HepG2 (cell line): ENCODE results near the gene TEDC1. TPM values are rescaled to one million over a fixed set of nuclear protein-coding genes. Genes with fewer than 3 reads are reported as not detected.

Experiments used
- CBX2 ChIP-seq, 2 experiments: fragments of 200-600 bp in 1 of 2; sonication (generic); formaldehyde crosslinking in 1 of 2; IDR thresholded peaks; 2 replicates each; pipeline versions ENCODE4 v1.7.0 to v1.8.1; 2018 to 2022; ENCODE audit warnings: low read depth in 2 of 2, low read length in 1 of 2, mild to moderate bottlenecking in 1 of 2, missing genetic modification reagents in 1 of 2
- DNMT1 ChIP-seq: sonication (generic); formaldehyde crosslinking; IDR thresholded peaks from 2 replicates; pipeline ENCODE4 v1.5.1; 2020; ENCODE audit warnings: mild to moderate bottlenecking, missing genetic modification reagents
- ESRRA ChIP-seq: sonication (generic); formaldehyde crosslinking; IDR thresholded peaks from 2 replicates; pipeline ENCODE4 v1.5.1; 2020; ENCODE audit warnings: mild to moderate bottlenecking, low read depth, missing genetic modification reagents
- ISX ChIP-seq: sonication (generic); formaldehyde crosslinking; conservative IDR thresholded peaks from 2 replicates; pipeline ENCODE4 v1.5.0; 2020; ENCODE audit warnings: missing genetic modification reagents
- KLF12 ChIP-seq: sonication (generic); formaldehyde crosslinking; IDR thresholded peaks from 2 replicates; pipeline ENCODE4 v1.4.0; 2020; ENCODE audit warnings: missing genetic modification reagents, borderline replicate concordance
- LCORL ChIP-seq, 2 experiments: fragments of 450-650 bp in 1 of 2; sonication (generic) in 1 of 2; formaldehyde crosslinking in 1 of 2; IDR thresholded peaks; 2 replicates each; pipeline versions ENCODE4 v1.5.0 to v1.6.1; 2017 to 2020; ENCODE audit warnings: antibody characterized with exemption in 1 of 2, missing genetic modification reagents in 1 of 2
- NRL ChIP-seq: sonication (generic); formaldehyde crosslinking; IDR thresholded peaks from 2 replicates; pipeline ENCODE4 v1.5.0; 2020; ENCODE audit warnings: missing genetic modification reagents, mild to moderate bottlenecking, moderate library complexity, borderline replicate concordance
- SKI ChIP-seq: fragments of 450-650 bp; IDR thresholded peaks from one replicate; pipeline ENCODE4 v1.6.1; 2018; ENCODE audit warnings: mild to moderate bottlenecking; ENCODE audit not compliant: partially characterized antibody
- SMC3 ChIP-seq: IDR thresholded peaks from 2 replicates; pipeline ENCODE4 v1.6.1; 2011; ENCODE audit warnings: low read length, improper control_type of control experiment
- ZFP62 ChIP-seq: sonication (generic); formaldehyde crosslinking; IDR thresholded peaks from 2 replicates; pipeline ENCODE4 v1.4.0; 2020; ENCODE audit warnings: missing genetic modification reagents
- ZFX ChIP-seq: sonication (generic); formaldehyde crosslinking; IDR thresholded peaks from 2 replicates; pipeline ENCODE4 v1.4.0; 2020; ENCODE audit warnings: mild to moderate bottlenecking, low read depth, missing genetic modification reagents, moderate library complexity
- ZNF331 ChIP-seq: sonication (generic); formaldehyde crosslinking; IDR thresholded peaks from 2 replicates; pipeline ENCODE4 v1.4.0; 2020; ENCODE audit warnings: missing genetic modification reagents
- ZNF335 ChIP-seq: sonication (generic); formaldehyde crosslinking; IDR thresholded peaks from 2 replicates; pipeline ENCODE4 v1.4.0; 2020; ENCODE audit warnings: missing genetic modification reagents
- ZNF562 ChIP-seq: sonication (generic); formaldehyde crosslinking; IDR thresholded peaks from 2 replicates; pipeline ENCODE4 v1.8.0; 2022; ENCODE audit warnings: missing genetic modification reagents, borderline replicate concordance
- ZNF615 ChIP-seq: sonication (generic); formaldehyde crosslinking; IDR thresholded peaks from 2 replicates; pipeline ENCODE4 v1.5.0; 2020; ENCODE audit warnings: mild to moderate bottlenecking, missing genetic modification reagents, borderline replicate concordance
- polyA plus RNA-seq, 8 experiments: library from polyadenylated mRNA; depleted of rRNA in 3 of 8; stranded (reverse) in 7 of 8; unstranded in 1 of 8; fragments of >200 nt; fragmentation: Illumina TruSeq in 4 of 8; extraction: Trizol in 4 of 8; gene quantifications; 2 replicates each; pipeline versions ENCODE4 v1.2.1 to v1.2.3, GENCODE V29; 2011 to 2016; ENCODE audit warnings: low read depth in 4 of 8, missing spikeins in 1 of 8, mixed read lengths in 1 of 8; ENCODE audit not compliant: insufficient read depth in 1 of 8
- total RNA-seq, 5 experiments: library from RNA; depleted of rRNA; stranded (reverse); fragments of >200 nt; fragmentation: Illumina TruSeq; extraction: Trizol; gene quantifications; 2 replicates each; pipeline ENCODE4 v1.2.3, GENCODE V29; 2016; ENCODE audit warnings: low read depth in 1 of 5
- TF ChIP-seq, protein P1 (sequence below): sonication (generic); formaldehyde crosslinking; IDR thresholded peaks from 2 replicates; pipeline ENCODE4 v1.4.0; 2020; ENCODE audit warnings: mild to moderate bottlenecking, missing genetic modification reagents
- TF ChIP-seq, protein P2 (sequence below): sonication (generic); formaldehyde crosslinking; IDR thresholded peaks from 2 replicates; pipeline ENCODE4 v1.8.0; 2022; ENCODE audit warnings: mild to moderate bottlenecking, missing genetic modification reagents, borderline replicate concordance
- TF ChIP-seq, protein P3 (sequence below): sonication (generic); formaldehyde crosslinking; IDR thresholded peaks from 2 replicates; pipeline ENCODE4 v1.4.0; 2020; ENCODE audit warnings: mild to moderate bottlenecking, low read depth, missing genetic modification reagents
- TF ChIP-seq, protein P4 (sequence below): sonication (generic); formaldehyde crosslinking; IDR thresholded peaks from 2 replicates; pipeline ENCODE4 v1.8.1; 2023; ENCODE audit warnings: mild to moderate bottlenecking, missing genetic modification reagents
- TF ChIP-seq, protein P5 (sequence below), 2 experiments: fragments of 450-650 bp in 1 of 2; sonication (generic) in 1 of 2; formaldehyde crosslinking; IDR thresholded peaks; 2 replicates each; pipeline versions ENCODE4 v1.5.0 to v1.8.0; 2020 to 2022; ENCODE audit warnings: mild to moderate bottlenecking in 1 of 2, missing genetic modification reagents in 1 of 2
- TF ChIP-seq, protein P6 (sequence below): sonication (generic); formaldehyde crosslinking; IDR thresholded peaks from 2 replicates; pipeline ENCODE4 v1.8.0; 2022; ENCODE audit warnings: missing genetic modification reagents, mild to moderate bottlenecking, borderline replicate concordance

The TEDC1 gene
- total and polyA plus RNA-seq, 2 of the 13 experiments (the other 11 are each of a cell fraction or from before 2014, with no cell fraction given): 5.7 to 27.4 TPM

DNA sequence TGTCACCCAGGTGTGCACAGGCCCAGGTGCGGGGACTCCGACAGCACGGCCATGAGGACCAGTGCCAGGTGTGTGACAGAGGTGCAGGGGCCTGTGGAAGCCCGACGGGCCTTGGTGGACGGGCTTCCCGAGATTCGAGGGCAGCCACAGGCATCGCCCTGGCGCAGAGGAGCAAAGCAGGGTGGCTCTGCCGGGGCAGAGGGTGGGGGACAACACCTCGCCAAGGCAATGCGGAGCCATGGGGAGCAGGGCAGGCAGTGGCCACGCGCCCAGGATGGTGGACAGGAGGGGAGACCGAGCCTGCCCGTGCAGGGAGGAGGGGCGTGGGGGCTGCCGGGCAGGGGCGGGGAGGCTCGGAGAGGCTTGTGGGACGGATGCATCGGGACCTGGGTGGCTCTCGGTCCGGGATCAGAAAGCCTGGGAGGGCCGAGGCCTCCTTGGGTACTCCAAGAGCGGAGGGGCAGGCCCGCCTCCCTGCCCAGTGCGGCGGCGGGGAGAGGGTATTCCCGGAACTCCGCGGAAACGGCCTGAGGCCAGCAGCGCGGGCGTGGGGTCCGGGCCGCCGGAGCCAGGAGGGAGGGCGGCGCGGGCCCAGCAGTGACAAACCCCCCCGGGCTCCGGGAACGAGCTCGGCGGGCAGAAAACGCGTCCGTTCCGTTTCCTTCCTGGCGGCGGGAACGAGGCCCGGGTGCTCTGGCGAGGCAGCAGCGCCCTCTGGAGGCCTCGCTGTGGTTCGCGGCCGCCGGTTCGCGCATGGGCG lies 37.0 kb downstream of the TEDC1 start (continued):
- no peak for TF ChIP-seq ESRRA (CRISPR knock-in tag)
- TF ChIP-seq, protein P1, sequence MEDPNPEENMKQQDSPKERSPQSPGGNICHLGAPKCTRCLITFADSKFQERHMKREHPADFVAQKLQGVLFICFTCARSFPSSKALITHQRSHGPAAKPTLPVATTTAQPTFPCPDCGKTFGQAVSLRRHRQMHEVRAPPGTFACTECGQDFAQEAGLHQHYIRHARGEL: no peak
- no peak for TF ChIP-seq SKI
- TF ChIP-seq, protein P2, sequence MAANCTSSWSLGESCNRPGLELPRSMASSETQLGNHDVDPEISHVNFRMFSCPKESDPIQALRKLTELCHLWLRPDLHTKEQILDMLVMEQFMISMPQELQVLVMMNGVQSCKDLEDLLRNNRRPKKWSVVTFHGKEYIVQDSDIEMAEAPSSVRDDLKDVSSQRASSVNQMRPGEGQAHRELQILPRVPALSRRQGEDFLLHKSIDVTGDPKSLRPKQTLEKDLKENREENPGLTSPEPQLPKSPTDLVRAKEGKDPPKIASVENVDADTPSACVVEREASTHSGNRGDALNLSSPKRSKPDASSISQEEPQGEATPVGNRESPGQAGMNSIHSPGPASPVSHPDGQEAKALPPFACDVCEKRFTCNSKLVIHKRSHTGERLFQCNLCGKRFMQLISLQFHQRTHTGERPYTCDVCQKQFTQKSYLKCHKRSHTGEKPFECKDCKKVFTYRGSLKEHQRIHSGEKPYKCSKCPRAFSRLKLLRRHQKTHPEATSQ (CRISPR knock-in tag): no peak
- TF ChIP-seq KLF12 (CRISPR knock-in tag): no peak
- TF ChIP-seq ZNF562 (CRISPR knock-in tag): no peak
- peak; percentile 55 for TF ChIP-seq ZFX (CRISPR knock-in tag)
- no peak for TF ChIP-seq ZFP62 (CRISPR knock-in tag)
- TF ChIP-seq, protein P3, sequence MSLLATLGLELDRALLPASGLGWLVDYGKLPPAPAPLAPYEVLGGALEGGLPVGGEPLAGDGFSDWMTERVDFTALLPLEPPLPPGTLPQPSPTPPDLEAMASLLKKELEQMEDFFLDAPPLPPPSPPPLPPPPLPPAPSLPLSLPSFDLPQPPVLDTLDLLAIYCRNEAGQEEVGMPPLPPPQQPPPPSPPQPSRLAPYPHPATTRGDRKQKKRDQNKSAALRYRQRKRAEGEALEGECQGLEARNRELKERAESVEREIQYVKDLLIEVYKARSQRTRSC (CRISPR knock-in tag): no peak
- TF ChIP-seq SMC3: peak; percentile 27; the same call in 1 of the 2 replicates
- peak; percentile 50; the same call in 1 of the 2 replicates for TF ChIP-seq ZNF331 (CRISPR knock-in tag)
- TF ChIP-seq, protein P4, sequence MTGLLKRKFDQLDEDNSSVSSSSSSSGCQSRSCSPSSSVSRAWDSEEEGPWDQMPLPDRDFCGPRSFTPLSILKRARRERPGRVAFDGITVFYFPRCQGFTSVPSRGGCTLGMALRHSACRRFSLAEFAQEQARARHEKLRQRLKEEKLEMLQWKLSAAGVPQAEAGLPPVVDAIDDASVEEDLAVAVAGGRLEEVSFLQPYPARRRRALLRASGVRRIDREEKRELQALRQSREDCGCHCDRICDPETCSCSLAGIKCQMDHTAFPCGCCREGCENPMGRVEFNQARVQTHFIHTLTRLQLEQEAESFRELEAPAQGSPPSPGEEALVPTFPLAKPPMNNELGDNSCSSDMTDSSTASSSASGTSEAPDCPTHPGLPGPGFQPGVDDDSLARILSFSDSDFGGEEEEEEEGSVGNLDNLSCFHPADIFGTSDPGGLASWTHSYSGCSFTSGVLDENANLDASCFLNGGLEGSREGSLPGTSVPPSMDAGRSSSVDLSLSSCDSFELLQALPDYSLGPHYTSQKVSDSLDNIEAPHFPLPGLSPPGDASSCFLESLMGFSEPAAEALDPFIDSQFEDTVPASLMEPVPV: no peak
- no peak for TF ChIP-seq ZNF615 (CRISPR knock-in tag)
- TF ChIP-seq DNMT1 (CRISPR knock-in tag): no peak
- TF ChIP-seq NRL: no peak
- TF ChIP-seq ISX (CRISPR knock-in tag): no peak
- TF ChIP-seq ZNF335 (CRISPR knock-in tag): no peak
- no peak for TF ChIP-seq LCORL (IDR thresholded peaks at IDR 0.05)
- TF ChIP-seq LCORL (CRISPR knock-in tag; IDR thresholded peaks at IDR 0.05): 0 out of 2 replicates have a peak, but pooled peaks have one; percentile 49
- TF ChIP-seq, protein P5, sequence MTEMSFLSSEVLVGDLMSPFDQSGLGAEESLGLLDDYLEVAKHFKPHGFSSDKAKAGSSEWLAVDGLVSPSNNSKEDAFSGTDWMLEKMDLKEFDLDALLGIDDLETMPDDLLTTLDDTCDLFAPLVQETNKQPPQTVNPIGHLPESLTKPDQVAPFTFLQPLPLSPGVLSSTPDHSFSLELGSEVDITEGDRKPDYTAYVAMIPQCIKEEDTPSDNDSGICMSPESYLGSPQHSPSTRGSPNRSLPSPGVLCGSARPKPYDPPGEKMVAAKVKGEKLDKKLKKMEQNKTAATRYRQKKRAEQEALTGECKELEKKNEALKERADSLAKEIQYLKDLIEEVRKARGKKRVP (CRISPR knock-in tag; IDR thresholded peaks at IDR 0.05): no peak
- TF ChIP-seq, protein P6, sequence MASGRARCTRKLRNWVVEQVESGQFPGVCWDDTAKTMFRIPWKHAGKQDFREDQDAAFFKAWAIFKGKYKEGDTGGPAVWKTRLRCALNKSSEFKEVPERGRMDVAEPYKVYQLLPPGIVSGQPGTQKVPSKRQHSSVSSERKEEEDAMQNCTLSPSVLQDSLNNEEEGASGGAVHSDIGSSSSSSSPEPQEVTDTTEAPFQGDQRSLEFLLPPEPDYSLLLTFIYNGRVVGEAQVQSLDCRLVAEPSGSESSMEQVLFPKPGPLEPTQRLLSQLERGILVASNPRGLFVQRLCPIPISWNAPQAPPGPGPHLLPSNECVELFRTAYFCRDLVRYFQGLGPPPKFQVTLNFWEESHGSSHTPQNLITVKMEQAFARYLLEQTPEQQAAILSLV: 0 out of 2 replicates have a peak, but pooled peaks have one; percentile 69
- TF ChIP-seq CBX2 (IDR thresholded peaks at IDR 0.05; ENCODE audit: low read depth, low read length): no peak
- TF ChIP-seq CBX2 (CRISPR knock-in tag; IDR thresholded peaks at IDR 0.05; ENCODE audit: low read depth): no peak
